K562 (cell line): Measurements from ENCODE around the gene NOCT. TPM values are rescaled to one million over a fixed set of nuclear protein-coding genes. Genes with fewer than 3 reads are reported as not detected.
A peak's percentile ranks its signal among the peaks of the same experiment; 100 is the strongest.

Experiments
- ARHGAP35 ChIP-seq: fragments of 450-650 bp; IDR thresholded peaks from 2 replicates; pipeline ENCODE4 v1.6.1; 2018; ENCODE audit not compliant: partially characterized antibody
- BRF1 ChIP-seq: IDR thresholded peaks from 3 replicates; pipeline ENCODE4 v1.6.1; 2011; ENCODE audit warnings: borderline replicate concordance, mild to moderate bottlenecking; ENCODE audit not compliant: insufficient read length; ENCODE audit errors: extremely low read depth
- EP300 ChIP-seq: IDR thresholded peaks from 2 replicates; pipeline ENCODE4 v1.6.1; 2012; ENCODE audit warnings: low read length, improper control_type of control experiment
- KAT7 ChIP-seq: sonication (generic); formaldehyde crosslinking; IDR thresholded peaks from 2 replicates; pipeline ENCODE4 v1.8.0; 2022; ENCODE audit warnings: missing genetic modification reagents, mild to moderate bottlenecking, borderline replicate concordance
- KLF16 ChIP-seq: IDR thresholded peaks from 2 replicates; pipeline ENCODE4 v1.6.1; 2016; ENCODE audit warnings: antibody characterized with exemption
- MTA3 ChIP-seq: fragments of 450-650 bp; formaldehyde crosslinking; IDR thresholded peaks from 2 replicates; pipeline ENCODE4 v1.6.1; 2017; ENCODE audit warnings: mild to moderate bottlenecking, borderline replicate concordance
- NR1H2 ChIP-seq: sonication (generic); formaldehyde crosslinking; IDR thresholded peaks from 2 replicates; pipeline ENCODE4 v1.4.0; 2020; ENCODE audit warnings: mild to moderate bottlenecking, missing genetic modification reagents
- RAD51 ChIP-seq: fragments of 450-650 bp; IDR thresholded peaks from 2 replicates; pipeline ENCODE4 v1.7.1; 2016; ENCODE audit warnings: low read depth, mild to moderate bottlenecking, borderline replicate concordance
- TAF7 ChIP-seq: fragments of 450-650 bp; IDR thresholded peaks from 2 replicates; pipeline ENCODE4 v1.6.1; 2016; ENCODE audit warnings: missing genetic modification characterization, missing compliant biosample characterization
- YY1 ChIP-seq, 3 experiments: IDR thresholded peaks; 2 replicates each; pipeline ENCODE4 v1.6.1; 2011; ENCODE audit warnings: low read length in 2 of 3, mild to moderate bottlenecking in 2 of 3, moderate library complexity in 2 of 3, borderline replicate concordance in 1 of 3, control low read depth in 1 of 3, low read depth in 1 of 3; ENCODE audit not compliant: insufficient read depth in 3 of 3, insufficient replicate concordance in 2 of 3, control insufficient read depth in 1 of 3, insufficient read length in 1 of 3; ENCODE audit errors: extremely low read depth in 1 of 3
- ZNF644 ChIP-seq: fragments of 200-800 bp; sonication (Bioruptor generic); IDR thresholded peaks from 2 replicates; pipeline ENCODE4 v1.6.1; 2016; ENCODE audit warnings: low read depth, missing genetic modification characterization, missing compliant biosample characterization
- polyA plus RNA-seq, 8 experiments: library from polyadenylated mRNA; depleted of rRNA in 4 of 8; stranded (reverse) in 5 of 8; unstranded in 3 of 8; fragments of >200 nt; fragmentation: Nextera tagmentation in 2 of 8; fragmentation: Illumina TruSeq in 1 of 8; extraction: Ambion mirVana in 2 of 8; extraction: Trizol in 1 of 8; gene quantifications; 2 replicates each; pipeline versions ENCODE4 v1.2.1 to v1.2.3, GENCODE V29; 2011 to 2014; ENCODE audit warnings: inconsistent platforms in 1 of 8, missing spikeins in 1 of 8
- total RNA-seq, 7 experiments: library from RNA; depleted of rRNA in 6 of 7; stranded (reverse); fragments of >200 nt in 6 of 7; fragmentation: Illumina TruSeq in 2 of 7; extraction: Trizol in 2 of 7; gene quantifications; 2 replicates each; pipeline versions ENCODE4 v1.2.1 to v1.2.3, GENCODE V29; 2011 to 2021; ENCODE audit warnings: low replicate concordance in 1 of 7
- TF ChIP-seq, protein P1 (sequence below), 2 experiments: fragments of 150-350 bp in 1 of 2; IDR thresholded peaks; 2 replicates each; pipeline ENCODE4 v1.6.1; 2012 to 2016; ENCODE audit warnings: low read depth in 2 of 2, low read length in 2 of 2, mild to moderate bottlenecking in 1 of 2, moderate library complexity in 1 of 2
- TF ChIP-seq, protein P2 (sequence below): sonication (generic); formaldehyde crosslinking; IDR thresholded peaks from 2 replicates; pipeline ENCODE4 v1.8.1; 2023; ENCODE audit warnings: mild to moderate bottlenecking, missing genetic modification reagents
- TF ChIP-seq, protein P3 (sequence below), 2 experiments: fragments of 450-650 bp in 1 of 2; IDR thresholded peaks; 2 replicates each; pipeline ENCODE4 v1.6.1; 2011 to 2017; ENCODE audit warnings: low read depth in 2 of 2, antibody characterized with exemption in 1 of 2, borderline replicate concordance in 1 of 2, low read length in 1 of 2, mild to moderate bottlenecking in 1 of 2, mixed read lengths in 1 of 2; ENCODE audit not compliant: control insufficient read depth in 1 of 2
- TF ChIP-seq, protein P4 (sequence below): fragments of 250-450 bp; sonication (Bioruptor Pico); IDR thresholded peaks from 2 replicates; pipeline ENCODE4 v1.5.0; 2020; ENCODE audit warnings: mild to moderate bottlenecking

Gene NOCT
- total and polyA plus RNA-seq, 9 of the 15 experiments (the other 6 are each of a cell fraction or from before 2014, with no cell fraction given) = 1.3 to 20.2 (median 11.1) TPM

DNA sequence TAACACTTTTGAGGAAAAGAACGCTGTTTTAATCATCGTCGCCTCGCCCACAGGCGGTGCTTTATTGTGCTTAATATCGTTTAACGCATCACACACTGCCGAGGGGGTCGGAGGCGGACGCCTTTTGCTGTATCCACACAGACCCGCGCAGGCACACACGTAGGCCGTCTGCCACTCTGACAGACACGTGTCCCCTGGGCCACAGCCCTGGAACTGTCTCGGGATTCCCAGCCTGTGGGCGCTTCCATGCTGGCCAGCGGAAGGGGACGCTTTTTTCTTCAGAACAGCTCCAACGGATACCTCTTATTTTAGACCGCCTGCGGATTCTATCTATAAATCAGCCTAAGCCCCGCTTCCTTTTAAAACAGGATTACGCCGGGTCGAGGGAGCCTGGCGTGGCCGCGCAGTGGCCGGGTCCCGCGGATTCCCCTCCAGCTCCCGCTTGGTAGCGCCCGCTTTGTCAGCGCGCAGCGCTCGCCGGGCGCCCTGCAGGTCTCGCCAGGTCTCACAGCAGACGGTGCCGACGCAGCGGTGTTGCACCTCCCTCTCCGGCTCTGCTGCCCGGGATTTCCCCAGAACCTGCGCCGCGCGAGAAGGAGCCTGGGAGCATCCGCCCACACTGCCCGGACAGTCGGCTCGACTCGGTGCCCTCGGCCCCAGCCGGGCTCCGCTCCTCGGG lies at the start of gene NOCT (continued):
- TF ChIP-seq ZNF644 (tag) (no peak), RAD51 (peak; percentile 67; the same call in 1 of the 2 replicates), YY1 (IDR thresholded peaks at IDR 0.05; ENCODE audit: borderline replicate concordance in 1 of 3, control insufficient read depth in 1 of 3, extremely low read depth in 1 of 3, insufficient read depth in 3 of 3, insufficient read length in 1 of 3, insufficient replicate concordance in 2 of 3, low read depth in 1 of 3, low read length in 2 of 3) (peak in 2 of 3 experiments; percentile 15 to 57), MTA3 (peak; percentile 93; the same call in 1 of the 2 replicates), KAT7 (no peak; the same call in 1 of the 2 replicates), TAF7 (tag) (peak; percentile 72), NR1H2 (CRISPR knock-in tag) (0 out of 2 replicates have a peak, but pooled peaks have one; percentile 78), KLF16 (no peak), EP300 (no peak; the same call in 1 of the 2 replicates), BRF1 (no peak), ARHGAP35 (no peak)
- TF ChIP-seq, protein P1, sequence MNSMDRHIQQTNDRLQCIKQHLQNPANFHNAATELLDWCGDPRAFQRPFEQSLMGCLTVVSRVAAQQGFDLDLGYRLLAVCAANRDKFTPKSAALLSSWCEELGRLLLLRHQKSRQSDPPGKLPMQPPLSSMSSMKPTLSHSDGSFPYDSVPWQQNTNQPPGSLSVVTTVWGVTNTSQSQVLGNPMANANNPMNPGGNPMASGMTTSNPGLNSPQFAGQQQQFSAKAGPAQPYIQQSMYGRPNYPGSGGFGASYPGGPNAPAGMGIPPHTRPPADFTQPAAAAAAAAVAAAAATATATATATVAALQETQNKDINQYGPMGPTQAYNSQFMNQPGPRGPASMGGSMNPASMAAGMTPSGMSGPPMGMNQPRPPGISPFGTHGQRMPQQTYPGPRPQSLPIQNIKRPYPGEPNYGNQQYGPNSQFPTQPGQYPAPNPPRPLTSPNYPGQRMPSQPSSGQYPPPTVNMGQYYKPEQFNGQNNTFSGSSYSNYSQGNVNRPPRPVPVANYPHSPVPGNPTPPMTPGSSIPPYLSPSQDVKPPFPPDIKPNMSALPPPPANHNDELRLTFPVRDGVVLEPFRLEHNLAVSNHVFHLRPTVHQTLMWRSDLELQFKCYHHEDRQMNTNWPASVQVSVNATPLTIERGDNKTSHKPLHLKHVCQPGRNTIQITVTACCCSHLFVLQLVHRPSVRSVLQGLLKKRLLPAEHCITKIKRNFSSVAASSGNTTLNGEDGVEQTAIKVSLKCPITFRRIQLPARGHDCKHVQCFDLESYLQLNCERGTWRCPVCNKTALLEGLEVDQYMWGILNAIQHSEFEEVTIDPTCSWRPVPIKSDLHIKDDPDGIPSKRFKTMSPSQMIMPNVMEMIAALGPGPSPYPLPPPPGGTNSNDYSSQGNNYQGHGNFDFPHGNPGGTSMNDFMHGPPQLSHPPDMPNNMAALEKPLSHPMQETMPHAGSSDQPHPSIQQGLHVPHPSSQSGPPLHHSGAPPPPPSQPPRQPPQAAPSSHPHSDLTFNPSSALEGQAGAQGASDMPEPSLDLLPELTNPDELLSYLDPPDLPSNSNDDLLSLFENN (IDR thresholded peaks at IDR 0.05; ENCODE audit: low read depth in 2 of 2, low read length in 2 of 2) = 0 out of 4 replicates have a peak, but pooled peaks of 1 of the 2 experiments have one; percentile 63
- TF ChIP-seq, protein P2, sequence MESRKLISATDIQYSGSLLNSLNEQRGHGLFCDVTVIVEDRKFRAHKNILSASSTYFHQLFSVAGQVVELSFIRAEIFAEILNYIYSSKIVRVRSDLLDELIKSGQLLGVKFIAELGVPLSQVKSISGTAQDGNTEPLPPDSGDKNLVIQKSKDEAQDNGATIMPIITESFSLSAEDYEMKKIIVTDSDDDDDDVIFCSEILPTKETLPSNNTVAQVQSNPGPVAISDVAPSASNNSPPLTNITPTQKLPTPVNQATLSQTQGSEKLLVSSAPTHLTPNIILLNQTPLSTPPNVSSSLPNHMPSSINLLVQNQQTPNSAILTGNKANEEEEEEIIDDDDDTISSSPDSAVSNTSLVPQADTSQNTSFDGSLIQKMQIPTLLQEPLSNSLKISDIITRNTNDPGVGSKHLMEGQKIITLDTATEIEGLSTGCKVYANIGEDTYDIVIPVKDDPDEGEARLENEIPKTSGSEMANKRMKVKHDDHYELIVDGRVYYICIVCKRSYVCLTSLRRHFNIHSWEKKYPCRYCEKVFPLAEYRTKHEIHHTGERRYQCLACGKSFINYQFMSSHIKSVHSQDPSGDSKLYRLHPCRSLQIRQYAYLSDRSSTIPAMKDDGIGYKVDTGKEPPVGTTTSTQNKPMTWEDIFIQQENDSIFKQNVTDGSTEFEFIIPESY (CRISPR knock-in tag) = peak; percentile 41; the same call in 1 of the 2 replicates
- TF ChIP-seq, protein P3, sequence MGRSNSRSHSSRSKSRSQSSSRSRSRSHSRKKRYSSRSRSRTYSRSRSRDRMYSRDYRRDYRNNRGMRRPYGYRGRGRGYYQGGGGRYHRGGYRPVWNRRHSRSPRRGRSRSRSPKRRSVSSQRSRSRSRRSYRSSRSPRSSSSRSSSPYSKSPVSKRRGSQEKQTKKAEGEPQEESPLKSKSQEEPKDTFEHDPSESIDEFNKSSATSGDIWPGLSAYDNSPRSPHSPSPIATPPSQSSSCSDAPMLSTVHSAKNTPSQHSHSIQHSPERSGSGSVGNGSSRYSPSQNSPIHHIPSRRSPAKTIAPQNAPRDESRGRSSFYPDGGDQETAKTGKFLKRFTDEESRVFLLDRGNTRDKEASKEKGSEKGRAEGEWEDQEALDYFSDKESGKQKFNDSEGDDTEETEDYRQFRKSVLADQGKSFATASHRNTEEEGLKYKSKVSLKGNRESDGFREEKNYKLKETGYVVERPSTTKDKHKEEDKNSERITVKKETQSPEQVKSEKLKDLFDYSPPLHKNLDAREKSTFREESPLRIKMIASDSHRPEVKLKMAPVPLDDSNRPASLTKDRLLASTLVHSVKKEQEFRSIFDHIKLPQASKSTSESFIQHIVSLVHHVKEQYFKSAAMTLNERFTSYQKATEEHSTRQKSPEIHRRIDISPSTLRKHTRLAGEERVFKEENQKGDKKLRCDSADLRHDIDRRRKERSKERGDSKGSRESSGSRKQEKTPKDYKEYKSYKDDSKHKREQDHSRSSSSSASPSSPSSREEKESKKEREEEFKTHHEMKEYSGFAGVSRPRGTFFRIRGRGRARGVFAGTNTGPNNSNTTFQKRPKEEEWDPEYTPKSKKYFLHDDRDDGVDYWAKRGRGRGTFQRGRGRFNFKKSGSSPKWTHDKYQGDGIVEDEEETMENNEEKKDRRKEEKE (IDR thresholded peaks at IDR 0.05; ENCODE audit: borderline replicate concordance in 1 of 2, control insufficient read depth in 1 of 2, low read depth in 2 of 2, low read length in 1 of 2) = peak; percentile 43 to 98; a peak in 2 of 4 replicates
- TF ChIP-seq, protein P4, sequence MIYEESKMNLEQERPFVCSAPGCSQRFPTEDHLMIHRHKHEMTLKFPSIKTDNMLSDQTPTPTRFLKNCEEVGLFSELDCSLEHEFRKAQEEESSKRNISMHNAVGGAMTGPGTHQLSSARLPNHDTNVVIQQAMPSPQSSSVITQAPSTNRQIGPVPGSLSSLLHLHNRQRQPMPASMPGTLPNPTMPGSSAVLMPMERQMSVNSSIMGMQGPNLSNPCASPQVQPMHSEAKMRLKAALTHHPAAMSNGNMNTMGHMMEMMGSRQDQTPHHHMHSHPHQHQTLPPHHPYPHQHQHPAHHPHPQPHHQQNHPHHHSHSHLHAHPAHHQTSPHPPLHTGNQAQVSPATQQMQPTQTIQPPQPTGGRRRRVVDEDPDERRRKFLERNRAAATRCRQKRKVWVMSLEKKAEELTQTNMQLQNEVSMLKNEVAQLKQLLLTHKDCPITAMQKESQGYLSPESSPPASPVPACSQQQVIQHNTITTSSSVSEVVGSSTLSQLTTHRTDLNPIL (CRISPR knock-in tag) = no peak
